GM21381 (cell line): ENCODE data around the gene CCDC24.

Experiments
- ATAC-seq: cut with Tn5 transposase; IDR thresholded peaks from one replicate; pipeline ENCODE4 v1.9.1; 2021; ENCODE audit warnings: mild to moderate bottlenecking, moderate library complexity; ENCODE audit not compliant: unreplicated experiment

Gene CCDC24

GRCh38 chr1:44021156-44021555, 29.8 kb downstream of the CCDC24 start:
- no peak for ATAC-seq

- ATAC-seq: no peak
Observed at GRCh38 chr1:44021581-44022321, 30.4 kb downstream of the CCDC24 start.

- no peak for ATAC-seq
Observed at GRCh38 chr1:44024031-44024902, 32.9 kb downstream of the CCDC24 start.

GRCh38 chr1:44024903-44025525, 33.6 kb downstream of the CCDC24 start:
- no peak for ATAC-seq

GRCh38 chr1:44025816-44026215, 34.4 kb downstream of the CCDC24 start:
- no peak for ATAC-seq

- ATAC-seq: no peak
Observed at GRCh38 chr1:44027320-44027719, 35.9 kb downstream of the CCDC24 start.

- ATAC-seq: peak; percentile 11
Observed at GRCh38 chr1:44029260-44029910, 38.0 kb downstream of the CCDC24 start.

GRCh38 chr1:44029911-44030604, 38.7 kb downstream of the CCDC24 start:
- ATAC-seq: peak; percentile 80

GRCh38 chr1:44030605-44031251, 39.3 kb downstream of the CCDC24 start:
- ATAC-seq: peak; percentile 24

- ATAC-seq: no peak
Observed at GRCh38 chr1:44031252-44032169, 40.1 kb downstream of the CCDC24 start, which contains the start of gene SLC6A9. TSS of gene SLC6A9 (minus strand) at chr1:44031462. CDS start at chr1:44024277, 7,185 bp downstream.

GRCh38 chr1:44032170-44032790, 40.9 kb downstream of the CCDC24 start:
- no peak for ATAC-seq

- ATAC-seq: no peak
Observed at GRCh38 chr1:44033041-44033575, 41.7 kb downstream of the CCDC24 start.

- ATAC-seq: no peak
Observed at GRCh38 chr1:44033756-44034155, 42.4 kb downstream of the CCDC24 start.

GRCh38 chr1:44034423-44034822, 43.0 kb downstream of the CCDC24 start:
- ATAC-seq: no peak

GRCh38 chr1:44034976-44035716, 43.7 kb downstream of the CCDC24 start:
- no peak for ATAC-seq

GRCh38 chr1:44035726-44036408, 44.5 kb downstream of the CCDC24 start:
- no peak for ATAC-seq
